GM12891 (cell line): ENCODE results near the gene SLC2A10.

Experiments
- DNase-seq: peaks from one replicate; pipeline ENCODE4 v3.0.0; 2011; ENCODE audit warnings: low spot score; ENCODE audit not compliant: insufficient read length
- FAIRE-seq: peaks from 2 replicates; lab custom pipeline; 2011; peaks lifted over from hg19 to GRCh38; lab: Jason Lieb, UNC
- PAX5 ChIP-seq: IDR thresholded peaks from 2 replicates; pipeline ENCODE4 v1.6.1; 2011; ENCODE audit warnings: low read length, moderate library complexity, mild to moderate bottlenecking; ENCODE audit not compliant: insufficient read depth, severe bottlenecking
- POLR2A ChIP-seq: IDR thresholded peaks from 2 replicates; pipeline ENCODE4 v1.6.1; 2011; ENCODE audit warnings: low read depth, low read length, control low read depth
- POLR2AphosphoS5 ChIP-seq: IDR thresholded peaks from 2 replicates; pipeline ENCODE4 v1.6.1; 2011; ENCODE audit warnings: low read depth, low read length, control low read depth
- POU2F2 ChIP-seq: IDR thresholded peaks from 2 replicates; pipeline ENCODE4 v1.6.1; 2011; ENCODE audit warnings: low read depth, mild to moderate bottlenecking, control low read depth, low read length, moderate library complexity
- SPI1 ChIP-seq: IDR thresholded peaks from 2 replicates; pipeline ENCODE4 v1.6.1; 2011; ENCODE audit warnings: low read depth, low read length, control low read depth
- TAF1 ChIP-seq: IDR thresholded peaks from 2 replicates; pipeline ENCODE4 v1.6.1; 2011; ENCODE audit warnings: low read depth, low read length, control low read depth

SLC2A10 gene

DNA sequence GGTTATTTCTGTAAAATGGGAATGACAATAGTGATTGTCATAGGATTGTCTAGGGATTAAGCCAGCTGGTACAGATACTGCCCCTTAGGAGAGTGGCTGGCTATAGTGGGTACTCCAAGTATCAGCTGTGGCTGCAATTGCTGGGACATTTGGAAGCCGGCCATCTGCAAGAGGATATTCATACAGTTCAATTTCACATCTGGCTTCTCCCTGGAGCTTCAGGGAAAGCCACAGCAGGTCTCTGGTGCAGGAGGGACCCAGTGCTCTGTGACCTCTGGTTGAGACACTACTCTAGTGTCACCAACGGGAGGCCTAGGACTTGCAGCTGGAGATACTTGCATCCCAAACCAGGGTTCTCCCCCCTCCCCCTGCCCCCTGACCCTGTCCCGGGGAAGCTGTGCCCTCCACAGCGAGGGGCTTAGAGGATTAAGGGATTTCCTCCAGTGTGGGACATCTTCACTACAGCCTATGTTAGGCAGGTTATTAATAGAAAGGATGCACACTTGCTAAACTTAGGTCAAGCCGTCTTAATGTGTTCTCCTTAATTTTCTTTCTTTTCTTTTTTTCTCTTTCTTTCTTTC is 2.7 kb downstream of the SLC2A10 start:
- no peak for FAIRE-seq
- TF ChIP-seq SPI1 = no peak
- DNase-seq = no peak

DNA sequence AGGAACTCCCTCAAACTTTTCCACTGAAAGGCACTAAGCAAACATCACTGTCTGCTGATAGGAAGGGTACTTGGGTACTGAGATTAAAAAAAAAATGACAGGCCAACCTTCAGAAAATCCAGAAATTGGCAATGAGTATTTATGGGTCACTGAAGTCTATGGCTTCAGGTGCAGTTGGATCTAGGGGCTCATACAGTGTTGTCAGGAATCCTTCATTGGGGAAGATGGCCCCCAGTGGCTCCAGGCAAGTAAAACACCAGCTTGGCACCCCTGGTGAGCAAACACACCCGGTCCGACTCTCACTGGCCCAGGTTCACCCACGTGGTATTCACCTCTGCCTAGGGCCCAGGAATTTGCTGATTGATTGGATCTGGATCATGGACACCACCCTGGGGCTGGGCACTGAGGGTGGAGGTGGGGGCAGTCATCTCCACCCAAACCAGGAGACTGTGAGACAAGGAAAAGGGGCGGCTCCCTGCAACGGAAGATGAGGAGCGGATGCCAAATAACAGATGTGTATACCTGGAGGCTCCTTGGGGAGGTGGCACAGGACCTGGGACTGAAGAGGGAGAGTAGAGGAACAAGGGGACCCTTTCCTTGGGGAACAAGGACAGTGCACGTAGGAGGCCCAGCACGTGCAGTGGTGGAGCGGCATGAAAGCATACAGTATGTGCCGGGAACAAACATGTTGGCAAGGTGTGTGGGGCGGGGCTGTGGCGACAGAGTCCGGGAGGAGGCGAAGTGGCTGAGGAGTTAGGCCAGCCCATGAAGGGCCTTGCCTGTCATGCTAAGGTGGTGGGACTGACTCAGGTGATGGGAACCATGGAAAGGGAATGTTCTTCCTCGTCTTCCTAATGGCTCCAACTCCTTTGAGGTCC is 4.7 kb downstream of the SLC2A10 start:
- TF ChIP-seq SPI1 (no peak), POU2F2 (no peak), TAF1 (no peak), POLR2A (no peak), PAX5 (no peak), POLR2AphosphoS5 (no peak)
- FAIRE-seq = no peak

DNA sequence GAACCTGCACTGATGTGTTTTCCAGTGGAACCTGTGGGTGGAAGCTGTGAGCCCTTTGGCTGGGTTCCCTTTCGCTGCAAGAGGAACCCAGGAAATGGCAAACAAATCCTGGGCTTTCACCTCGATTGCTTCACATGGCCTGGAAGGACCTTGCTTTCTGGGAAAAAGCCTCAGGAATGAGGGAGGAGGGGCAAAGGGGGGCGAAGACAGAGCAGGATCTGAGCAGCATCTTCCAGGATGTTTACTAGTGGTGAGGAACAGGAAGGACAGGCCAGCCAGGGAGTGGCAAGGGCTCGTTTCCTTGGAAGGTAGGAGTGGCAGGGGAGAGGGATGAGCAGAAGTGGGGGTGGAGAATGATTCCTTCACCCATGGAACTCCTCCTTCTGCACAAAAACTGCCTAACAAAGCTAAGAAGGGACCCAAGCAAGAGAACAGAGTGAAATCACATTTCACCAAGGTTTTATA is 5.9 kb downstream of the SLC2A10 start:
- no peak for TF ChIP-seq POLR2A
- no peak for TF ChIP-seq PAX5
- no peak for TF ChIP-seq POU2F2
- TF ChIP-seq SPI1 = no peak
- TF ChIP-seq TAF1 = no peak
- no peak for TF ChIP-seq POLR2AphosphoS5
- FAIRE-seq (no peak), DNase-seq (no peak)

More for the DNA sequence above, 4.7 kb downstream of the SLC2A10 start:
- DNase-seq = no peak

DNA sequence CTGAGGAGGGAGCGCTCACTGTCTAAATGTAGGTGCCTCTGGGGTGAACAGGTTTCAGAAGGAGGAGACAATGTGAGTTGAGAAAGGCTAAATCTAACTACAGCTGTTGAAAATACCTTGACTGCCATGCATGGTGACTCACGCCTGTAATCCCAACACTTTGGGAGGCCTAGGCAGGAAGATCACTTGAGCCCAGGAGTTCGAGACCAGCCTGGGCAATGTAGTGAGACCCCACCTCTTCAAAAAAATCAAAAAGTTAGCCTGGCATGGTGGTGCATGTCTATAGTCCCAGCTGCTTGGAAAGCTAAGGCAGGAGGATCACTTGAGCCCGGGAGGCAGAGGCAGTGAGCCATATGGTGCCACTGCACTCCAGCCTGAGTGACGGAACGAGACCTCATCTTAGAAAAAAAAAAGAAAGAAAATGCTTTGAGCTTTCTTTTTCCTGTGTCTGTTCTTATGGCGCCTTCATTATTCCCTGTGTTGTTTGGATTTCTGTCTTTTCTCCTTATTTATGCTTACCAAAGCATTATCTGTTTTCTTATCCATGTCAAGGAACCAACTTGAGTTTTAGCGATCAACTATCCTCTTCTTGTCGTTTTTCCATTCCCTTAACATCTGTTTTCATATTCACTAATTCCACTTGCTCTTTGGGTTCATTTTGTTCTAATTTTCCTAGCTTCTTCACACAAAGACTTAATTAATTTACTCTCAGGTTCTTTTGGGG is 8.5 kb downstream of the SLC2A10 start:
- no peak for TF ChIP-seq SPI1
- no peak for TF ChIP-seq POLR2AphosphoS5
- no peak for TF ChIP-seq POU2F2
- no peak for TF ChIP-seq PAX5
- no peak for TF ChIP-seq POLR2A
- TF ChIP-seq TAF1 = no peak
- no peak for DNase-seq
- FAIRE-seq = no peak

DNA sequence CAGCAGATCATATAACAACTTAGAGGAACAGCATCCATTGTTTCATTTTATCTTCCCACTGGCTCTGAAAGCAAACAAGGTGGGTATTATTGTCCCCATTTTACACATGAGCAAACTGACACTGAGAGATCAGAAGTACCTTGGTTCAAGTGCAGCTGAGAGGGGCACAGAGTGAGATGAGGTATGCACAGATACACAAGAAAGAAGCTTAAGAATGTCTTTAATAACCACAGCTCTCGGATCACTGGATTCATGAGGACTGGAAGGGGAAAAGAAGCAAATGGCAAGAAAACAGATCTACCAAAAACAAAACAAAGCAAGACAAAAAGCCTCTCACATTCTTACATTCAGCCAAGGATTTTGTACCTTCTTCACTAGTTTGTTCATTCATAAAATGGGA is 10.6 kb downstream of the SLC2A10 start:
- no peak for DNase-seq
- no peak for TF ChIP-seq TAF1
- no peak for FAIRE-seq

DNA sequence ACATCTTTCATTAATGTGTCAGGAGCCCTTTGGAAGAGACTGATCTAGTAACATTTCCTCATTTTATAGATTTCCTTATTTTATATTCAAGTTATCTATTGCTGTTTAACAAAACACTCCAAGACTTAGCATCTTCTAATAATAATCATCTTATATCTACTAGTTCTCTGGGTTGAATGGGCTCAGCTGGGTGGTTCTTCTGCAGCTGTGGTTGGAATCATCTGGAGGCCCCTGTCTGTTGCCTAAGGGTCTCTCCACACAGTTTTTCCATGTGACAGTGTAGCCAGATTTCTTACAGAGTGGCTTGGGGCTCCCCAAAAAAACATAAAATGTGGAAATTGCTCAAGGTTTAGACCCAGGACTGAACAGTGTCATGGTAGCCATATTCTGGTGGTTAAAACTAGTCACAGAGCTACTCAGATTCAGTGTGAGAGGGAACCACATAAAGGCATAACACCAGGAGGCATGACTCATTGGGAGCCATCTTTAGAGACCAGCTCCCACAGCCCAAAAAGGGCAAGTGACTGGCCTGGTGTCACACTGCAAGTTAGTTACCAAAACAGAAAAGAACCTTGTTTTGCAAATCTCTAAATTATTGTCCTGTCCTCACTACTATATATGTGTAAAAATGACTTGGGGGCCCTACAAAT is 11.5 kb downstream of the SLC2A10 start:
- FAIRE-seq (no peak), DNase-seq (no peak)
- TF ChIP-seq PAX5 = no peak
- TF ChIP-seq SPI1 = no peak
- TF ChIP-seq POLR2A = no peak
- TF ChIP-seq POLR2AphosphoS5 = no peak
- no peak for TF ChIP-seq POU2F2
- no peak for TF ChIP-seq TAF1

DNA sequence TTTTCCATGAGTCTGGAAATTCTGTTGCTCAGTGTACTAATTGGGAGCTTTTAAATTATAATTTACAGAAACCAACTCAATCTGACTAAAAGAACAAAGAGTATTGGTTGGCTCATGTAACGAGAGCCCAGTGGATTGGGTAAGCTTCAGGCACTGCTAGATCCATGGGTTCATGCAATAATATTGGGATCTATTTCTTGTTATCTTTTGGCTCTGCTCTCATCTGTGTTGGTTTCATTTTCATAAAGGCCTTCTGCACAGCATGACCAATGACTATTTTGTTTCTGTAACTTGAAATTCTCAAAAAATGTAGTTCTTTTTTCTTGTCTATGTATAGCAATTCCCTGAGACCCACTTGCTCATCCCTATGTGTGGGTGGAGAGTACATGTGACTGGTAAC is 12.0 kb downstream of the SLC2A10 start:
- FAIRE-seq = no peak
- TF ChIP-seq TAF1 (no peak), POU2F2 (no peak), POLR2A (no peak), POLR2AphosphoS5 (no peak), SPI1 (no peak), PAX5 (no peak)
- DNase-seq = no peak

DNA sequence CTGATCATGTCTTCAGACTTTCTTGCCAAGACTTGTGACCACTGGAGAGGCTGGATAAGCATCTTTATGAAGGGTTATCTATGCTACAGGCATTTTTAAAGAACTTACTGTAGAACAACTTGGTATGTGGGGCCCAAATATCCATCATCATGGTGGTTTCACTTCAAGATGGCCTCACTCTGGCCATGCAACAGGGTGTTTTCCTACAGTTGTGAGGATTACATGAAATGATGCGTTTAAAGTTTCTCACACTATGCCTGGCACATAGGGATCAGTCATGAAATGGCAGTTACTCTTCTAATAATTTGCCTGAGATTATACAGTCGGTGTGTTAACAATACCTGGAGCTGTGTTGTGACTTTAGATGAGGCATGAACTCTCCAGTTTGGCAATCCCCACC is 13.0 kb downstream of the SLC2A10 start:
- TF ChIP-seq POU2F2 = no peak
- TF ChIP-seq SPI1 = no peak
- TF ChIP-seq POLR2A = no peak
- no peak for TF ChIP-seq TAF1
- TF ChIP-seq PAX5 = no peak
- no peak for TF ChIP-seq POLR2AphosphoS5
- FAIRE-seq (no peak), DNase-seq (no peak)

DNA sequence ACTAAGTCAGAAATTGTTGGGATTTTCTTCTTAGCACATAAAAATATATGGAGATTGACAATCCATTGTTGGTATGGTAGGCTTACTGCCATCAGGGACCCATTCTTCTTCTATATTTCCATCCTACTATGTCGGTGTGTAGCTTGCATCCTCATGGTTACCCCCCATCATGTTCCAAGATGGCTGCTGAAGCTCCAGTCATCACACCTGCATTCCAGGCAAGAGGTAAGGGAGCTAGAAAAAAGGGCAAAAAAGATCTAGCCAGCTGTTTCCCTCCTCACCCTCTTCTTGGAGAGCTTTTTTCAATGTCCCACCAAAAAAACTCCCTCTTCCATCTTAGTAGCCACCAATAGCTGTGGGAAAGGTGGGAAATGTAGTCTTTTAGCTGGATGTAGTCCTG is 13.6 kb downstream of the SLC2A10 start:
- no peak for TF ChIP-seq POLR2AphosphoS5
- FAIRE-seq (no peak), DNase-seq (no peak)
